Activated CD4-positive, CD25-positive, alpha-beta regulatory T cell treated with anti-CD3 and anti-CD28 coated beads, Interleukin-2, amount 50 U/mL, for 72 hours (primary cell): ENCODE results near the gene KIAA1217.

Source experiments
- DNase-seq: peaks from one replicate; pipeline ENCODE4 v3.0.0; 2021

Gene KIAA1217

DNA sequence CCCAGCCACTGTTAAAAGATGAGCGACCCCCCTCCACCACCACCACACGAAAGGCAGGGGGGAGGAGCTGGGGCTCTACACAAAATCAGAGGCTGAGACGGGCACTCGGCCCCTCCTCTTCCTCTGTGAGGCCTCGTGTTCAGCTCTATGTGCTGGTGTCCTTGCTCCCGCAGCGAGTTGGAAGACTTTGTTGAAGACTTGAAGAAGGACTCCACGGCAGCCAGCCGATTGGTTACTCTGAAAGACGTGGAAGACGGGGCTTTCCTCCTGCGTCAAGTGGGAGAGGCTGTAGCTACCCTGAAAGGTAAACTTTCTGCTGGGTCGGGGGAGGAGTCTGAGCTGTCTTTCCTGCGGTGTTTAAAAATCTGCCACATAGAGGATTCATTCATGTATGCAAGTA is 311.0 kb downstream of the KIAA1217 start:
- DNase-seq: no peak

DNA sequence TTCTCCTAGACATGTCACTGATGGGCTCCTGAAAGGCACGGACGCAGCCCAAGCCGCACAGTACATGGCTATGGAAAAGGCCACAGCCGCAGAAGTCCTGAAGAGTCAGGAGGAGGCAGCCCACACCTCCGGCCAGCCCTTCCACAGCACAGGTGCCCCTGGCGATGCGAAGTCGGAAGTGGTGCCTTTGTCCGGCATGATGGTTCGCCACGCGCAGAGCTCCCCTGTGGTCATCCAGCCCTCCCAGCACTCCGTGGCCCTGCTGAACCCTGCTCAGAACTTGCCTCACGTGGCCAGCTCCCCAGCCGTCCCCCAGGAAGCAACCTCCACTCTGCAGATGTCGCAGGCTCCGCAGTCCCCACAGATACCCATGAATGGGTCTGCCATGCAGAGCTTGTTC is 315.4 kb downstream of the KIAA1217 start:
- no peak for DNase-seq

DNA sequence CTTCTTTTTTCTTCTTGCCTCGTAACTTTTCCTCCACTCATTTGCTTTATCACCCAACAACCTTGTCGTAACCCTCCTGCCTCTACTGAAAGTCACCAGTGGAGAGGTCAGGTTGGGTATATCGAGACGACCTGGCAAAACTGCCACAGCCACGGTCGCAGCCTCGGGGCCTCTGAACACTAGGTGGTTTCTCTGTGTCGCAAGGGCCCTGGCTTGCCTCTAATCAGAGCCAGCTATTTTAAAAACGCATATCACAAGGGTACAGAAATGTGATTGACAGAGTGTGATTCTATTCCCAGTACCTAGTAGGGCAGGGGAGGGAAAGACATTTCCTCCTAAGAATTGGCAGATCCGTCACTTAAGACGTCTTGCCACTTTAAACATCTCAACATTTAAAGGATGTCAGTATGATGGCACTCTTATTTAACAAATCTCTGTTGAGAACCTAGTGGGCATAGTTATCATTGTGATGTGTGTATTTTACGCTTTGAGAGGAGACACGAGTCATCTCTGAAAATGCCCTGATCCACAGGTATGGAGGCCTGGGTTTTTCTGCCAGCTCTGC is 317.2 kb downstream of the KIAA1217 start:
- DNase-seq: no peak

DNA sequence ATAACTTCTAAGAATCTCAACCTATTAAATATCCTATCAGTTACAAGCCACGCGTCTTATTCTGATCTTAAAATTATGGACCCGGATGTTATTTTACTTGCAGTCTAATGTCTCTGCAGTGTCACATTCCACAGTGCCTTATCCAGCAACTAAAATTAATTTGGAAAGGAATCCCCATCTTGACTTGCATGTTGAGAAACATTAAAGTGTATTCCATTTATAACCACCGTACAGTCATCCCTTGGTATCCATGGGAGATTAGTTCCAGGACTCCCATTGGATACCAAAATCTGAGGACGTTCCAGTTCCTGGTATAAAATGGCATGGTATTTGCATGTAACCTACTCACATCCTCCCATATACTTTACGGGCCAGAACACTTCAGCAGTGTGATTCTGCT is 320.0 kb downstream of the KIAA1217 start:
- no peak for DNase-seq

DNA sequence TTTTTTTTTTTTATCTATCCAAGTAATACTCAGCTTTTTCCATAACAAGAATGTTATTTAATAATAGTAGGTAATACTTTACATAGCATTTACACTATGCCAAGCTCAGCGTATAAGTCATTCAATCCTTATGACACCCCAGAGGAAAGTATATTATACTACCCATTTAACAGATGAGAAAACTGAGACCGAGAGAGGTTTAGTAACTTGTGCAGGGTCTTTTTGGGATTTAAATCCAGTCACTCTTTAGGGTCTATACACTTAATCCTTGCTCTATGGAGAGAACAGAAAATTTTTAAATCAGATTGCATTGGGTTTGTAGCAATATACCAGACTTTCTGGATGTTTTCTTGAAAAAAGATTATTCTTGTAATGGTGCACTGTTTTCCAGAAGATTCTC is 322.5 kb downstream of the KIAA1217 start:
- DNase-seq: no peak

DNA sequence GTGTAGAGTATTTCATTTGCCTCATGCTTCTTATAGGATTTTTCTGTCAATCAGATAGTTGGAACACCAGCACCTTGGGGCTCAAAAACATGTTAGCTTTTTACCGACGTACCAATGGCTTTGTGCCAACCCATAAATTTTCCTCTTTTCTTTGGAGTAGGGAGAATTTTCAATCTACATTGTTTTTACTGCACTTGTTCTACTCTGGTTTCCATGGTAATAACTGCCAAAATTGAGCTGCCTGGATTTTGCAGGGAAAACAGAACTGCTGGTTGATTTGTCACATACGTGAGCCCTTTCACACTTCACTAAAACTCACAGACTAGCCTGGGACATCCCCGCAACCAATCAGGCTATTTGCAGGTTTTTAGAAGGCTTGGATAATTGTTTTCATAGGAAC is 325.0 kb downstream of the KIAA1217 start:
- no peak for DNase-seq

DNA sequence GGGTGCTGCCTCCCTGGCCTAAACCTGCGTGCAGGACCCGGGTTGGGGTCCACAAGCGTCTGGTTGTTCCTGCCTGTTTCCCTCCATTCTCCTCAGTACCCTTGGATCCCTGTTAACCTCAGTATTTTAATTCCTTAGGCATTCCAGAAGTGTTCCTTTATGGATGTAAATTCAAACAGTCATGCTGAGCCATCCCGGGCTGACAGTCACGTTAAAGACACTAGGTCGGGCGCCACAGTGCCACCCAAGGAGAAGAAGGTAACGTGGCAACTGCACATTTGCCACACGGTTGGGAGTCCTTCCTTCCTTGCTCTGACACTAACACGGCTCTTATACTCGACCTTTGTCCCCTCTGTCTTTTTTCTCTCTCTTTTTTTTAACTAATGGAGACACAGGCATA is 327.7 kb downstream of the KIAA1217 start:
- no peak for DNase-seq

DNA sequence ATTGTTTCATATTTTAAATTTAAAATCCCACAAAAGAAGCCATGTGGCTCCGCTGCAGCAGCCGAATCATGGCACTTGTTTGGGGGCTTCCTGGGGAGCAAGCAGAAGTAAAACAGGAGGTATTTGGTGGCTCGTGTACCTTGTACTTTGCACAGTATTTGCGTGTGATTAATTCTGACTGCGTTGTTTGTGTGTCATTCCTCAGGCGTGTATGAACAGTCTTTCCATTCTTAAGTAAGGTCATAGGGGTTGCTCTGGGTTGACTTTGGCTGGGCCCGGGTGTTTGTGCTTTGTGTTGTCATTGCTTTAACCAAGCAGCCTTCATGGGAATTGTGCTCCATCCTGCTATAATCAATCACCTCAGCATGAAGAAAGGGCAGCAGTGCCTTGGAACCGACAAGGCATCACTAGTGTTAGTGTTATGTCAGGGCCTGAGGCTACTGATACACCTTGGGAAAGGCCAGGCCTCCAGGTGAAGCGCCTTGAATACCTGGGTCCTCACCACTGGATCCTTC is 332.4 kb downstream of the KIAA1217 start:
- no peak for DNase-seq

DNA sequence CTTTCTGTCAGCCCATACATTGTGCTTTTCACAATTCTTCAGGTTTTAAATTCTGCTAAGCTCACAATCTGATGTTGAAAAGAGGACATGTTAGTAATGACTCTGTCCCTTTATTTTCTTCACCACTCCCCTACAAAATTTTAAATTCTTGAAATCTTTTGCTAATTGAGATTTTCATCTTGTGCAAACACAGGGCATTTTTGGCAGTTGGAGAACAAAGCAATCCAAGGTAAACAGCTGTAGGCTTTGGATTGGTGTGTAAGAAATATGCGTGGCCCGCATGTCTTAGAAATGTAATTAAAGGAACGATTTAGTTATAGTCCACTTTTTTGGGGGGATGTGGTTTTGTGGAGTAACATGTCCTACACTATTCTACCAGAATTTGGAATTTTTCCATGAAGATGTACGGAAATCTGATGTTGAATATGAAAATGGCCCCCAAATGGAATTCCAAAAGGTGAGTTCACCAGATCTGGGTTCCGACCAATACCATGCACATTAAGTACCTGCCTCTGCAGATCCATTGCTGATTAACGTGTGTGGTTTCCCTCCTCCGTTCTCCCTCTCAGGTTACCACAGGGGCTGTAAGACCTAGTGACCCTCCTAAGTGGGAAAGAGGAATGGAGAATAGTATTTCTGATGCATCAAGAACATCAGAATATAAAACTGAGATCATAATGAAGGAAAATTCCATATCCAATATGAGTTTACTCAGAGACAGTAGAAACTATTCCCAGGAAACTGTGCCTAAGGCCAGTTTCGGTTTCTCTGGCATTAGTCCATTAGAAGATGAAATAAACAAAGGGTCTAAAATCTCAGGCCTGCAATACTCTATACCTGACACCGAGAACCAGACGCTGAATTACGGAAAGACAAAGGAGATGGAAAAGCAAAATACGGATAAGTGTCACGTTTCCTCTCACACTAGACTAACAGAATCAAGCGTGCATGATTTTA is 333.7 kb downstream of the KIAA1217 start:
- no peak for DNase-seq

DNA sequence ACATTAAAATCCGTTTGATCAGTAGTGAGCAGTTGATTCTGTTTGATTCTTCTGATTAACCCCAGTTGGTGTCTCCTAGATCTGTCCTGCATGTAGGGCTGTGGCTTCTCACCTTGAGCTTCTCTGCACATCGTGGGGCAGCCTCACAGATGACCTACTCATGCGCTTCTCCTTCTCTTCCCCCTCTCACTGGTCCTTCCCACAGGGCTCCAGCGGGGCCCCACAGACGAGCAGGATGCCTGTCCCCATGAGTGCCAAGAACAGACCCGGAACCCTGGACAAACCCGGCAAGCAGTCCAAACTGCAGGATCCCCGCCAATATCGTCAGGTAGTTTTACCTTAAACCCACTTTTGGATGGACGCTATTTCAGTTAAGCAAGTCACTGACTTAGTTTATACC is 335.8 kb downstream of the KIAA1217 start:
- DNase-seq: no peak

DNA sequence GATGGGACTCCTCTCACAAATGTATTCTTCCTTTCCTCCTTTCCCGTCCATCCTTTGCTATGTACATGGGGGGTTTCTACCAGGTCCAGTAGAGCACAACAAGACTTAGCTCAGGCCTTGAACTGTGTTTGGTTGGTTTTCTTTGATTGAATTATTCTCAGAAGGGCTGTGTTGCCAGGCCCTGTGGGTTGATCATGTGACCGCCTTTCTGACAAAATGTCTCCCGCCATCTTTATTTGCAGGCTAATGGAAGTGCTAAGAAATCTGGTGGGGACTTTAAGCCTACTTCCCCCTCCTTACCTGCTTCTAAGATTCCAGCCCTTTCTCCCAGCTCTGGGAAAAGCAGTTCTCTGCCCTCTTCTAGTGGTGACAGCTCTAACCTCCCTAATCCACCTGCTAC is 336.6 kb downstream of the KIAA1217 start:
- DNase-seq: no peak

DNA sequence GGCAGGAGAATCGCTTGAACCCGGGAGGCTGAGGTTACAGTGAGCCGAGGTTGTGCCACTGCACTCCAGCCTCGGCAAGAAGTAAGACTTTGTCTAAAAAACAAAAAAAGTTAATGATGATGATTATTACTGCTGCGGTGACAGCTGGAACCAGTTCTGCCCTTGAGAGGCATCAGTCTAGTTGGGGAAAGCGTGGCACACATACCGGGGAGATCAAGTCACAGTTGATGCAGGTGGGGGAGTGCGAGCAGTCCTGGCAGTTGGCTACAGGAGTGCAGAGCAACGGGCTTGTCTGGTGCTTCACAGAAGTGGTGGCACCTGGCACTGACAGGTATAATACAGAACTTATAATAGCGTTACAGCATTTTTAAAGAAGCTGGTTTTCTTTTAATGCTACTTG is 341.7 kb downstream of the KIAA1217 start:
- no peak for DNase-seq

DNA sequence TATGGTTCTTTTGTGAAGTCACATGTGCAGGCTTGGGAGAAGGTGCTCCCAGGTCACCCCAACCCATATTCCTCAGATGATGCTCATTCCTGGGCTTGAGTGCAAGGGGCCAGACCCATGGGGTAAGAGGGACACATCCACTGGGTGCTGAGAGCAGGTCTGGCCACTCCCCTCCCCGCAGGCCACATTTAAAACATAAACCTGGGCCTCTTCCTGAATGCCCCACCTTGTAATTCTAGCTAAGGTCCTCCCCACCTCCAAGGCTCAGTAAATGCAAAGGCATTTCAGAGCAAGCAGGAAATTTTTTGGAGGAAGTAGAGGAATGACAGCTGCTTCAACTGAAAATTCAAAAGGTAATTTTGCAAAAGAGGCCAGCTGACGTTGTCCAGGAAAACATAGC is 342.2 kb downstream of the KIAA1217 start:
- DNase-seq: no peak

DNA sequence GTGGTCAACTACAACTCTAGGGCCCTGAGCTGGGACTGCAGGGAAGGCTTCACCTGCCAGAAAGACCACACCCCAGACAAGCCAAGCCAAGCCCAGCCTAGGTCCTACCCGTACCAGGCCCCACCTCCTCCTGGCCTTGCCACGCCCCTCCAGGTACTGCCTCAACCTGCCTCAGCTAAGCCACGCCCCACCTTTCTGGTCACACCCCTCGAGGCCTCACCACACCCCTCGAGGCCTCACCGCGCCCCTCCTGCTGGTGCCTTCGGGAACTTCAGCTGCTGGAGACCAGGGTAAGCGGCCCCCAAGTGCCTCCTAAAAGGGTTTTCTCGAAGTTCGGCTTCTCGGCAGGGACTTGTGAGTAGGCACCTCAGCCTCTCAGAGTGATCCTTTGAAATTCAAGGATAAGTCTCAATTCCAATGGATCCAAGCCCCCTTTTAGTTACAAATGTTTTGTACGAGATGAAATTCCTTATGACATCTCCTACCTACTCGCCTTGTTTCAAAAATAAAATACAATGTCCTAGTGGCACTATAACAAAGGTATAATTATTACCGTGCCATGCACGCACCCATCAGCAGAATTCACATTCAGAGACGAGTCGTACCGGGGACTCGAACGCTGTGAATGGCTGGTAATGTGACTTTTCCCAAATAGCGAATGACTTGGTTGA is 343.5 kb downstream of the KIAA1217 start:
- DNase-seq: no peak

DNA sequence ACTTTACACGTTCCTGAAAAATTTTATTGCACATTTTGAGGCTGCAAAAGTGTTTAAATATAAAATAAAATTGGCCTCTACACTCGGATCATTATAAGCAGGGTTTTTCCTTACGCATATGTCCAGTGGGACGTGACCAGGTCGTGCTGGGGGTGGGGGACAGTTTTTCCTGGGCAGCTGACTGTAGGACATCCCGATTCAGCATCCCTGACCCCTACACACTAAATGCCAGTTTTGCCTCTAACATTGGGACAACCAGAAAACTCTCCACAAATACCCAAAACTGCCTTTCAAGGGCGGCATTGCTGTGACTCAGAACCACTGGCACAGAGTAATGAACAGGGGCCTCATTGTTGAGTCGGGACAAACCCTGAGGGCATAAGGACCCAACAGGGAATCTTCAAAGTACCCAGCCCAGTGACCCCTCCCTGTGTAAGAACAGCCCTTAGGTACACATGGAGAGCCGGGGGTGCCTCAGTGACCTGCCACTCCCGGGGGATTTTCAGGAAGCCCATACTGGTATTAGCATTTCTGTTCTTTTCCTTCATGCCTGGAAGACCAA is 344.2 kb downstream of the KIAA1217 start:
- DNase-seq: no peak

DNA sequence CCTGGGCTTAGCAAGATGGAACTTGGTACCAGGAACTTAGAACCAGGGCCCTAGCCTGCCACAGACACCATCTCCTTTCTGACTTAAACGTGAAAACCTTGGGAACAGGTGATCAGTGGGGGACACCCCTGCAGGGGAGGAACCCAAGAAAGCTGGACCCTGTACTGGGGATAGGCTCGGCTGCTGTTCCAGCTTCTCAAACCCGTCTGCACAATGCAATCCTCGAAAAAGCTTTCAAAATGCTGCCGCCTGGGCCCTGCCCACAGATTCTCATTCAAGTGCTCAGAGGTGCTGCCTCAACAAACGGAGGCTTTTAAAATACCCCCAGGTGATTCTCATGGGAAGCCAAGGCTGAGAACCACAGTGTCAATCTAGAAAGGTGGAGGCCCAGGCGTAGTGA is 345.1 kb downstream of the KIAA1217 start:
- no peak for DNase-seq

DNA sequence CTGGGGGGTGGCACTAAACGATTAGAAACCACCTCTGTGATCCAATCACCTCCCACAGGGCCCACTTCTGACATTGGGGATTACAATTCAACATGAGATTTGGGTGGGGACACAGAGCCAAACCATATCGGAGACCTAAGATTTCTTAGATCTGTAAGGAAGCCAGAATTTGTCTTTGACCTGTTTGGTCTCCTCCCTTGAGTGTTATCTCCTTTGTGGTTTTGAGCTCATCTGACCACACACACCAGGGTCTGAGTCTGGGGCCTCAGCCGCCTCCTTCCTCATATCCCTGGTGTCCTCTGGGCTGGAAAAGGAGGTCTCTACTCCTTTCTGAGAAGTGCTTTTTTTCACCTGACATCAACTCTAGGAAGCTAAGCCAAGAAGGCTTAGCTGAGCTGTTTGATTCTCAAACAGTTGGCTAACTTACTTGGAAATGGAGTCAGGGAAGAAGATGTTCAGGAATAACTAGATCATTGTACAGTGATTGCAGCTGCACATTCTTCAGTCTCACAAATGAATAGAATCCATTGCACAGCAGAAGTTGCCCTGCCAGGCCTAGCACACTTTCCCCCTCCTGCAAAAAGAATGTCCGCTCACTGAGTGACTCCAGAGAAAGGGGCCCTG is 347.3 kb downstream of the KIAA1217 start:
- DNase-seq: no peak

DNA sequence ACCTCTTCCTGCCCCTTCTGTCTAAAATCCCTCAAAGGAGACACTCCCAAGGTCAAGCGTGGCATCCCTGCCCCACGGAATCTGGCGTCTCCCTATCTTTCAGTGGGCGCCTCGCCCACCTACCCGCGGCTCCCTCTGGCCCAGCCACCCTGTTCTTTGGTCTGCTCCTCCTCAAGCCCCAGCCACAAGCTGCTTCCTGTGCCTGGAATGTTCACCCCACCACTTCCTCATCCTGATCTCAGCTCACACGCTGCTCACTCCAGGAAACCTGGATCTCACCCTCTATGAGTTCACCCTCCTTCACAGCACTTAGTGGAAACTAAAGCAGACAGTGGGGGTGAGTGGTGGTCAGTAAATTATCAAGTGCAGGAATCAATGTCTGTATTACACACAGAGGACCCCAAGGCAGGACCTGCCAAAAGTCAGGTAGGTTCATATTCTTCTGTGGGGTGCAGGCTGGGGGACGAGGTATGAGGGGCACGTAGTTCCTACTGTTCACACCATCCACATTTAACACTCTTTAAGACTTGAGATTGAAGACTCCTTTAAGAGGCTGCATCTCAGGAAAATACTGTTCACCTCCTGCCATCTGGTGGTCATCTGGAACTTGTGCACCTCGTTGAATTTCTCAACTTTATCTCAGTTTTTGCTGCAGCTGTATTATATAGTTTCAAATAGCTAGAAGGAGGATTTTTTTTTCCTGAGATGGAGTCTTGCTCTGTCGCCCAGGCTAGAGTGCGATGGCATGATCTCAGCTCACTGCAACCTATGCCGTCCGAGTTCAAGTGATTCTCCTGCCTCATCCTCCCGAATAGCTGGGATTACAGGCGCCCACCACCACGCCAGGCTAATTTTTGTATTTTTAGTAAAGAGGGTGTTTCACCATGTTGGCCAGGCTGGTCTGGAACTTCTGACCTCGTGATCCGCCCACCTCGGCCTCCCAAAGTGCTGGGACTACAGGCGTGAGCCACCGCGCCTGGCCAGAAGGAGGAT is 348.1 kb downstream of the KIAA1217 start:
- DNase-seq: no peak

DNA sequence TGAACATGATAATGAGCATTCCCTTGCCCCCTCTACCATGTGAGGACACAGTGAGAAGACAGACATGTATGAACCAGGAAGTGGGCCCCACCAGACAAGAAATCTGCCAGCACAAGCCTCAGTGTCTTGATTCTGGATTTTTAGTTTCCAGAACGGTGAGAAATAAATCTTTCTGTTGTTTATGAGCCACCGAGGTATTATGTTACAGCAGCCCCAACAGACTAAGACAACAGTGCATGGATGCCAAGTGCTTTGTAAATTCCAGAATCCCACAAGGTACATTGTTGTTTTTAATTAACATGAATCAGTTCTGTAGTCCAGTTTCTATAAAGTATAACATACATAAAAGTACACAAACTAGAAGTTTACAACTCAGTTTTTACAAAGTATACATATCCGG is 352.5 kb downstream of the KIAA1217 start:
- DNase-seq: no peak

DNA sequence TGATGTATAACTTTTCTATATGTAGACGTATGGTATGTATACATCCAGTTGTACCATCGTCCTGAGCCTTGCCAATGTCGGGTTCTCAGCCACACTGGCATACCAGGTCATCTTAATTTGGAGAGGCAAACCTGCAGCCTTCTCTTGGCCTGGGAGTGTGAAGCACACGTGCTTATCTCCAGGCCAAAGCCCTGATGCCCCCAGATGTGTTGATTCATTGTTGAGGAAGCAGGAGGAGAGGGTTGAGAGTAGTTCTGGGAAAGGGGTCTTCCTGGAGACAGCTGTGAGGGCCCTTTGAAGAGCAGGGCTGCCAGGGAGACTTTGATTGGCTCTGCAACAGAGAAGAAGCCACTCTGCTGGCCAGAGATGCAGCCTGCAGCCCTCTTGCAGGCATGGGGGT is 359.1 kb downstream of the KIAA1217 start:
- no peak for DNase-seq

DNA sequence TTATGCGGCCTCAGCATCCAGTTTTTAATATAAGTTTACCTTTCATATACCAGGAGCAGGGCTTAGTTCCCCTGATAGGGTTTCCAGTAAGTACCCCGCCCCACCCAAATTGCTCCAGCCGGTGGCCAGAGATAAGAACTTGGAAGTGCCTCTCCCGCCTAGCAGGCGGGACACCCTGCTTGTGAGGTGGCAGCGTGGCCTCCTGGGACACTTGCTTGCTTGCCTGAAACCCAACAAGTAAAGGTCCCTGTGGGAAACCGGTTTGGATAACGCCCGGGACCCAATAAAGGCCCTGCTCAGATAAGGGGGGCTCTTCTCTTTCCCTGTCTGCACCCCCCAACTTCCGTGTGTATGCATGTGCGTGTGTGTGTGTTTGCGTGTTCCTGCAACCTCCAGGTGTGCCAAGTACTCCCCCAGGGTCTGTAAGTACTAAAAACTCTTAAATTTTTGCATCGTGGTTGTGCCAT is 360.4 kb downstream of the KIAA1217 start:
- no peak for DNase-seq
